GM12878 (cell line): ENCODE measurements around the gene ENPP6. TPM values are rescaled to one million over a fixed set of nuclear protein-coding genes. Genes with fewer than 3 reads are reported as not detected.

Experiments
- CHD2 ChIP-seq: IDR thresholded peaks from 2 replicates; pipeline ENCODE4 v1.6.1; 2011; ENCODE audit warnings: low read depth, low read length, improper control_type of control experiment, borderline replicate concordance
- EED ChIP-seq: sonication (generic); IDR thresholded peaks from 2 replicates; pipeline ENCODE4 v1.6.1; 2016; ENCODE audit warnings: antibody characterized with exemption, low read depth
- GABPA ChIP-seq: IDR thresholded peaks from 2 replicates; pipeline ENCODE4 v1.6.1; 2014; ENCODE audit warnings: antibody characterized with exemption, low read depth, mild to moderate bottlenecking, inconsistent platforms
- IRF4 ChIP-seq: IDR thresholded peaks from 2 replicates; pipeline ENCODE4 v1.6.1; 2011; ENCODE audit warnings: low read depth, low read length
- JUNB ChIP-seq: IDR thresholded peaks from 2 replicates; pipeline ENCODE4 v1.6.1; 2016; ENCODE audit warnings: antibody characterized with exemption, mild to moderate bottlenecking
- MEF2B ChIP-seq: fragments of 450-650 bp; IDR thresholded peaks from 2 replicates; pipeline ENCODE4 v1.6.1; 2018; ENCODE audit warnings: mild to moderate bottlenecking, moderate library complexity; ENCODE audit not compliant: partially characterized antibody, poor library complexity, severe bottlenecking
- NFIC ChIP-seq: IDR thresholded peaks from 2 replicates; pipeline ENCODE4 v1.6.1; 2012; ENCODE audit warnings: low read depth, mild to moderate bottlenecking, inconsistent platforms, low read length, moderate library complexity
- PML ChIP-seq: IDR thresholded peaks from 2 replicates; pipeline ENCODE4 v1.6.1; 2012; ENCODE audit warnings: low read length, inconsistent platforms
- POLR2A ChIP-seq: IDR thresholded peaks from 2 replicates; pipeline ENCODE4 v1.6.1; 2011; ENCODE audit warnings: low read depth, mild to moderate bottlenecking, low read length
- POLR2AphosphoS2 ChIP-seq: IDR thresholded peaks from 2 replicates; pipeline ENCODE4 v1.6.1; 2011; ENCODE audit warnings: low read depth, mild to moderate bottlenecking, low read length, improper control_type of control experiment, moderate library complexity
- STAT1 ChIP-seq: fragments of 450-650 bp; conservative IDR thresholded peaks from 2 replicates; pipeline ENCODE4 v1.6.1; 2014; ENCODE audit warnings: antibody characterized with exemption, mild to moderate bottlenecking
- TBL1XR1 ChIP-seq: IDR thresholded peaks from 2 replicates; pipeline ENCODE4 v1.6.1; 2012; ENCODE audit warnings: low read depth, low read length, improper control_type of control experiment
- TCF12 ChIP-seq: IDR thresholded peaks from 2 replicates; pipeline ENCODE4 v1.6.1; 2011; ENCODE audit warnings: low read depth, mild to moderate bottlenecking, low read length
- TCF3 ChIP-seq: IDR thresholded peaks from 2 replicates; pipeline ENCODE4 v1.6.1; 2012; ENCODE audit warnings: low read depth, mild to moderate bottlenecking, low read length, borderline replicate concordance; ENCODE audit not compliant: insufficient read depth
- ZNF274 ChIP-seq: IDR thresholded peaks from one replicate; pipeline ENCODE4 v1.8.0; 2011; ENCODE audit not compliant: insufficient read length, insufficient read depth
- polyA plus RNA-seq, 11 experiments: library from polyadenylated mRNA; depleted of rRNA in 4 of 11; unstranded in 6 of 11; stranded (reverse) in 5 of 11; fragments of >200 nt; fragmentation: Nextera tagmentation in 4 of 11; fragmentation: Illumina TruSeq in 1 of 11; extraction: Ambion mirVana in 4 of 11; extraction: Trizol in 1 of 11; gene quantifications; 1 replicate in 1 of 11; 2 replicates in 10 of 11; pipeline versions ENCODE4 v1.2.1 to v1.2.3, GENCODE V29; 2011 to 2016; ENCODE audit warnings: inconsistent platforms in 2 of 11, missing spikeins in 2 of 11, low read depth in 1 of 11
- total RNA-seq, 4 experiments: library from RNA; depleted of rRNA in 3 of 4; stranded (reverse); fragments of >200 nt in 3 of 4; fragmentation: Illumina TruSeq in 1 of 4; extraction: Trizol in 1 of 4; gene quantifications; 2 replicates each; pipeline versions ENCODE4 v1.2.1 to v1.2.3, GENCODE V29; 2013 to 2021
- TF ChIP-seq, protein P1 (sequence below): IDR thresholded peaks from 2 replicates; pipeline ENCODE4 v1.6.1; 2012; ENCODE audit warnings: improper control_type of control experiment, low read depth, low read length; ENCODE audit not compliant: insufficient replicate concordance
- TF ChIP-seq, protein P2 (sequence below): fragments of 450-650 bp; IDR thresholded peaks from 2 replicates; pipeline ENCODE4 v1.6.1; 2017; ENCODE audit warnings: mild to moderate bottlenecking, moderate library complexity
- TF ChIP-seq, protein P3 (sequence below): IDR thresholded peaks from 2 replicates; pipeline ENCODE4 v1.6.1; 2012; ENCODE audit warnings: low read length, inconsistent platforms

The ENPP6 gene
- total and polyA plus RNA-seq, 10 of the 15 experiments (the other 5 are each of a cell fraction or from before 2014, with no cell fraction given): 0.04 to 1.0 (median 0.44) TPM; not detected in 1

DNA sequence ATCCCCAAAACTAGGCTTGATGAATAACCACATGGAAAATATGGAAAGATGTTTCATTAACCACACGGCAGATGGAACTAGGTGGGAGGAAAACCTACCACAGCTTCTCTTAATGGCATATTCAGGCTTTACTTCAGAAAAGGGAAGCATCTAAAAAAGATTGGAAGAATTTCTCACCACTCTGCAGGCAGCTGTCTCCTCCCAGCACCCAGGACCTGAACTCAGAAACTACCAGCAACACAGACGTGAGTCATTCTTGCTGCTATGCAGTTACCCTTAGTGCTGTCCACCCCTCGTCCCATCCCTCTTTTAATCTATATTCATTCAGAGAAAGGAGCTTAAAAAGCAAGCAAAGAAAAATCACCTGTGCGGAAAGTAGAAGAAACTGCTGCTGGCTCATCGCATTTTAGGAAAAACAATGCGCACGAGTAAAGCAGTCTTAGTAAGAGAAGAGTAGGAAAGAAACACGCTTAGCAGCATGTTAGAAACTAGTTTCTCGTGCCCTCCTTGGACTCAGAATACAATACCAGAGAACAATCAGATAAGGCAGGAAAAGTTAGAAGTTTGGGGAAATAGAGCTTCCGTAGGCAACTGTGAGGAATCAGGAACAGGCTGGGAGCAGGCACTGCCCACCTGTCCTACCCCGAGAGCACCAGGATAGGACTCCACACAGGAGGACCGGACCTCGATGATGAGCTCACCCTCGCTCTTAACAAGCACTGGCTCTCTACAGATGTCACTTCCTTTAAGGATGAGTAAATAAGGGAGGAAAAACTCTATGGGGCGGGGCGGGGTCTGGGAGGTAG is 48.1 kb upstream of the ENPP6 start (continued):
- TF ChIP-seq, protein P1, sequence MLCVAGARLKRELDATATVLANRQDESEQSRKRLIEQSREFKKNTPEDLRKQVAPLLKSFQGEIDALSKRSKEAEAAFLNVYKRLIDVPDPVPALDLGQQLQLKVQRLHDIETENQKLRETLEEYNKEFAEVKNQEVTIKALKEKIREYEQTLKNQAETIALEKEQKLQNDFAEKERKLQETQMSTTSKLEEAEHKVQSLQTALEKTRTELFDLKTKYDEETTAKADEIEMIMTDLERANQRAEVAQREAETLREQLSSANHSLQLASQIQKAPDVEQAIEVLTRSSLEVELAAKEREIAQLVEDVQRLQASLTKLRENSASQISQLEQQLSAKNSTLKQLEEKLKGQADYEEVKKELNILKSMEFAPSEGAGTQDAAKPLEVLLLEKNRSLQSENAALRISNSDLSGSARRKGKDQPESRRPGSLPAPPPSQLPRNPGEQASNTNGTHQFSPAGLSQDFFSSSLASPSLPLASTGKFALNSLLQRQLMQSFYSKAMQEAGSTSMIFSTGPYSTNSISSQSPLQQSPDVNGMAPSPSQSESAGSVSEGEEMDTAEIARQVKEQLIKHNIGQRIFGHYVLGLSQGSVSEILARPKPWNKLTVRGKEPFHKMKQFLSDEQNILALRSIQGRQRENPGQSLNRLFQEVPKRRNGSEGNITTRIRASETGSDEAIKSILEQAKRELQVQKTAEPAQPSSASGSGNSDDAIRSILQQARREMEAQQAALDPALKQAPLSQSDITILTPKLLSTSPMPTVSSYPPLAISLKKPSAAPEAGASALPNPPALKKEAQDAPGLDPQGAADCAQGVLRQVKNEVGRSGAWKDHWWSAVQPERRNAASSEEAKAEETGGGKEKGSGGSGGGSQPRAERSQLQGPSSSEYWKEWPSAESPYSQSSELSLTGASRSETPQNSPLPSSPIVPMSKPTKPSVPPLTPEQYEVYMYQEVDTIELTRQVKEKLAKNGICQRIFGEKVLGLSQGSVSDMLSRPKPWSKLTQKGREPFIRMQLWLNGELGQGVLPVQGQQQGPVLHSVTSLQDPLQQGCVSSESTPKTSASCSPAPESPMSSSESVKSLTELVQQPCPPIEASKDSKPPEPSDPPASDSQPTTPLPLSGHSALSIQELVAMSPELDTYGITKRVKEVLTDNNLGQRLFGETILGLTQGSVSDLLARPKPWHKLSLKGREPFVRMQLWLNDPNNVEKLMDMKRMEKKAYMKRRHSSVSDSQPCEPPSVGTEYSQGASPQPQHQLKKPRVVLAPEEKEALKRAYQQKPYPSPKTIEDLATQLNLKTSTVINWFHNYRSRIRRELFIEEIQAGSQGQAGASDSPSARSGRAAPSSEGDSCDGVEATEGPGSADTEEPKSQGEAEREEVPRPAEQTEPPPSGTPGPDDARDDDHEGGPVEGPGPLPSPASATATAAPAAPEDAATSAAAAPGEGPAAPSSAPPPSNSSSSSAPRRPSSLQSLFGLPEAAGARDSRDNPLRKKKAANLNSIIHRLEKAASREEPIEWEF: no peak
- TF ChIP-seq TCF3: 0 out of 2 replicates have a peak, but pooled peaks have one; percentile 64
- TF ChIP-seq TCF12: no peak
- TF ChIP-seq, protein P2, sequence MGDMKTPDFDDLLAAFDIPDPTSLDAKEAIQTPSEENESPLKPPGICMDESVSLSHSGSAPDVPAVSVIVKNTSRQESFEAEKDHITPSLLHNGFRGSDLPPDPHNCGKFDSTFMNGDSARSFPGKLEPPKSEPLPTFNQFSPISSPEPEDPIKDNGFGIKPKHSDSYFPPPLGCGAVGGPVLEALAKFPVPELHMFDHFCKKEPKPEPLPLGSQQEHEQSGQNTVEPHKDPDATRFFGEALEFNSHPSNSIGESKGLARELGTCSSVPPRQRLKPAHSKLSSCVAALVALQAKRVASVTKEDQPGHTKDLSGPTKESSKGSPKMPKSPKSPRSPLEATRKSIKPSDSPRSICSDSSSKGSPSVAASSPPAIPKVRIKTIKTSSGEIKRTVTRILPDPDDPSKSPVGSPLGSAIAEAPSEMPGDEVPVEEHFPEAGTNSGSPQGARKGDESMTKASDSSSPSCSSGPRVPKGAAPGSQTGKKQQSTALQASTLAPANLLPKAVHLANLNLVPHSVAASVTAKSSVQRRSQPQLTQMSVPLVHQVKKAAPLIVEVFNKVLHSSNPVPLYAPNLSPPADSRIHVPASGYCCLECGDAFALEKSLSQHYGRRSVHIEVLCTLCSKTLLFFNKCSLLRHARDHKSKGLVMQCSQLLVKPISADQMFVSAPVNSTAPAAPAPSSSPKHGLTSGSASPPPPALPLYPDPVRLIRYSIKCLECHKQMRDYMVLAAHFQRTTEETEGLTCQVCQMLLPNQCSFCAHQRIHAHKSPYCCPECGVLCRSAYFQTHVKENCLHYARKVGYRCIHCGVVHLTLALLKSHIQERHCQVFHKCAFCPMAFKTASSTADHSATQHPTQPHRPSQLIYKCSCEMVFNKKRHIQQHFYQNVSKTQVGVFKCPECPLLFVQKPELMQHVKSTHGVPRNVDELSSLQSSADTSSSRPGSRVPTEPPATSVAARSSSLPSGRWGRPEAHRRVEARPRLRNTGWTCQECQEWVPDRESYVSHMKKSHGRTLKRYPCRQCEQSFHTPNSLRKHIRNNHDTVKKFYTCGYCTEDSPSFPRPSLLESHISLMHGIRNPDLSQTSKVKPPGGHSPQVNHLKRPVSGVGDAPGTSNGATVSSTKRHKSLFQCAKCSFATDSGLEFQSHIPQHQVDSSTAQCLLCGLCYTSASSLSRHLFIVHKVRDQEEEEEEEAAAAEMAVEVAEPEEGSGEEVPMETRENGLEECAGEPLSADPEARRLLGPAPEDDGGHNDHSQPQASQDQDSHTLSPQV: no peak
- TF ChIP-seq TBL1XR1: no peak; the same call in 1 of the 2 replicates
- peak; percentile 85 for TF ChIP-seq POLR2A
- TF ChIP-seq IRF4: no peak
- TF ChIP-seq JUNB: no peak; the same call in 1 of the 2 replicates
- TF ChIP-seq PML: peak; percentile 94
- TF ChIP-seq CHD2: no peak
- peak; percentile 49 for TF ChIP-seq NFIC
- no peak for TF ChIP-seq STAT1
- TF ChIP-seq POLR2AphosphoS2: peak; percentile 45; the same call in 1 of the 2 replicates
- TF ChIP-seq, protein P3, sequence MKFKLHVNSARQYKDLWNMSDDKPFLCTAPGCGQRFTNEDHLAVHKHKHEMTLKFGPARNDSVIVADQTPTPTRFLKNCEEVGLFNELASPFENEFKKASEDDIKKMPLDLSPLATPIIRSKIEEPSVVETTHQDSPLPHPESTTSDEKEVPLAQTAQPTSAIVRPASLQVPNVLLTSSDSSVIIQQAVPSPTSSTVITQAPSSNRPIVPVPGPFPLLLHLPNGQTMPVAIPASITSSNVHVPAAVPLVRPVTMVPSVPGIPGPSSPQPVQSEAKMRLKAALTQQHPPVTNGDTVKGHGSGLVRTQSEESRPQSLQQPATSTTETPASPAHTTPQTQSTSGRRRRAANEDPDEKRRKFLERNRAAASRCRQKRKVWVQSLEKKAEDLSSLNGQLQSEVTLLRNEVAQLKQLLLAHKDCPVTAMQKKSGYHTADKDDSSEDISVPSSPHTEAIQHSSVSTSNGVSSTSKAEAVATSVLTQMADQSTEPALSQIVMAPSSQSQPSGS: peak; percentile 31; the same call in 1 of the 2 replicates
- peak; percentile 64 for TF ChIP-seq GABPA
- no peak for TF ChIP-seq MEF2B
- peak; percentile 87 for TF ChIP-seq EED
- TF ChIP-seq ZNF274: no peak
